ENCODE data around the gene AP2B1.
A peak's percentile ranks its signal among the peaks of the same experiment; 100 is the strongest.

The AP2B1 gene

GRCh38 chr17:35587074-35587961 is at the start of gene AP2B1 (continued):
- TF ChIP-seq ZNF18 (tag by site-specific recombination; IDR thresholded peaks at IDR 0.05): peak; percentile 31; the same call in 1 of the 2 replicates
- peak; percentile 67; the same call in 1 of the 2 replicates for TF ChIP-seq ZNF558 (tag by site-specific recombination; IDR thresholded peaks at IDR 0.05)
- TF ChIP-seq SALL2 (tag by site-specific recombination; IDR thresholded peaks at IDR 0.05; ENCODE audit: borderline replicate concordance): no peak
- no peak for TF ChIP-seq ZNF138 (tag by site-specific recombination; IDR thresholded peaks at IDR 0.05; ENCODE audit: borderline replicate concordance)
- 0 out of 2 replicates have a peak, but pooled peaks have one; percentile 58 for TF ChIP-seq ZNF184 (tag by site-specific recombination; IDR thresholded peaks at IDR 0.05)
- peak; percentile 37; the same call in 1 of the 2 replicates for TF ChIP-seq ZNF362 (tag by site-specific recombination; IDR thresholded peaks at IDR 0.05)
- no peak for TF ChIP-seq ZNF549 (tag by site-specific recombination; IDR thresholded peaks at IDR 0.05)
- no peak for TF ChIP-seq ZNF510 (tag by site-specific recombination; IDR thresholded peaks at IDR 0.05; ENCODE audit: insufficient replicate concordance)
- TF ChIP-seq ZNF76 (tag by site-specific recombination; IDR thresholded peaks at IDR 0.05; ENCODE audit: borderline replicate concordance, low read depth): peak; percentile 91
- no peak for TF ChIP-seq ZNF670 (tag by site-specific recombination; IDR thresholded peaks at IDR 0.05; ENCODE audit: low read depth)
- TF ChIP-seq KLF9 (tag by site-specific recombination; IDR thresholded peaks at IDR 0.05; ENCODE audit: low read depth): peak; percentile 76
- peak; percentile 98 for TF ChIP-seq ZBTB11 (tag by site-specific recombination; conservative IDR thresholded peaks at IDR 0.05; ENCODE audit: low read depth)
- TF ChIP-seq ZNF561 (tag by site-specific recombination; IDR thresholded peaks at IDR 0.05; ENCODE audit: borderline replicate concordance): peak; percentile 90
- TF ChIP-seq YY2 (tag by site-specific recombination; IDR thresholded peaks at IDR 0.05): peak; percentile 84
- TF ChIP-seq PBX3 (CRISPR knock-in tag; IDR thresholded peaks at IDR 0.05): peak; percentile 64; the same call in 1 of the 2 replicates
- TF ChIP-seq PRDM6 (tag by site-specific recombination; IDR thresholded peaks at IDR 0.05): peak; percentile 44
- peak; percentile 98 for TF ChIP-seq ZNF335 (tag by site-specific recombination; conservative IDR thresholded peaks at IDR 0.05)
- peak; percentile 95 for TF ChIP-seq ZNF501 (tag by site-specific recombination; IDR thresholded peaks at IDR 0.05)
- TF ChIP-seq ZIC2 (tag by site-specific recombination; IDR thresholded peaks at IDR 0.05): peak; percentile 58
- 0 out of 2 replicates have a peak, but pooled peaks have one; percentile 41 for TF ChIP-seq GFI1B (tag by site-specific recombination; IDR thresholded peaks at IDR 0.05)
- TF ChIP-seq ZNF645 (tag by site-specific recombination; IDR thresholded peaks at IDR 0.05): no peak
- no peak for TF ChIP-seq ZNF544 (tag by site-specific recombination; IDR thresholded peaks at IDR 0.05)
- TF ChIP-seq ZNF266 (tag by site-specific recombination; IDR thresholded peaks at IDR 0.05; ENCODE audit: low read depth): no peak
- peak; percentile 90 for TF ChIP-seq INSM2 (tag by site-specific recombination; IDR thresholded peaks at IDR 0.05)
- TF ChIP-seq ZNF324 (tag by site-specific recombination; IDR thresholded peaks at IDR 0.05): peak; percentile 97
